HEK293 (cell line): ENCODE measurements around the gene TAGLN2.

Experiments
- CTCF ChIA-PET: fragments of 350-600 bp; formaldehyde crosslinking; extraction: SDS; loops from one replicate; lab custom pipeline; 2021; ENCODE audit warnings: antibody characterized with exemption; lab: Yijun Ruan, JAX
- POLR2A ChIA-PET: fragments of 300-600 bp; formaldehyde crosslinking; extraction: SDS; loops from one replicate; lab custom pipeline; 2020; ENCODE audit warnings: antibody characterized with exemption, inconsistent platforms; lab: Yijun Ruan, JAX
- H3K27ac ChIP-seq: fragments of 200-500 bp; sonication (Bioruptor generic); 2 replicates; pipeline ENCODE4 v1.5.1; 2014; ENCODE audit warnings: low read depth, low read length, control low read depth, inconsistent platforms; ENCODE audit errors: extremely low read depth
- H3K36me3 ChIP-seq, 2 experiments: fragments of 200-500 bp in 1 of 2; sonication (Bioruptor generic) in 1 of 2; 1 replicate in 1 of 2; 2 replicates in 1 of 2; pipeline ENCODE4 v1.5.1; 2014 to 2017; ENCODE audit warnings: inconsistent platforms in 2 of 2, low read length in 2 of 2; ENCODE audit not compliant: control insufficient read depth in 2 of 2, insufficient read depth in 1 of 2
- H3K4me1 ChIP-seq: fragments of 200-500 bp; sonication (Bioruptor generic); 2 replicates; pipeline ENCODE4 v1.5.1; 2014; ENCODE audit warnings: mild to moderate bottlenecking, low read length, inconsistent platforms; ENCODE audit not compliant: control insufficient read depth, insufficient read depth
- H3K4me3 ChIP-seq: 2 replicates; pipeline ENCODE4 v1.5.1; 2011; ENCODE audit warnings: low read depth, mild to moderate bottlenecking, control low read depth, low read length, moderate library complexity
- H3K9me3 ChIP-seq: fragments of 200-500 bp; sonication (Bioruptor generic); 2 replicates; pipeline ENCODE4 v1.5.1; 2014; ENCODE audit warnings: low read depth, low read length, inconsistent platforms; ENCODE audit not compliant: control insufficient read depth, insufficient read depth
- EGR2 ChIP-seq: fragments of 450-650 bp; formaldehyde crosslinking; IDR thresholded peaks from 2 replicates; pipeline ENCODE4 v1.5.1; 2016; ENCODE audit warnings: low read depth, missing biosample characterization, missing genetic modification characterization
- GLIS1 ChIP-seq: fragments of 450-650 bp; formaldehyde crosslinking; IDR thresholded peaks from 2 replicates; pipeline ENCODE4 v1.5.1; 2016; ENCODE audit warnings: missing biosample characterization, missing genetic modification characterization
- PBX3 ChIP-seq: sonication (generic); formaldehyde crosslinking; IDR thresholded peaks from 2 replicates; pipeline ENCODE4 v1.8.1; 2022; ENCODE audit warnings: mild to moderate bottlenecking, moderate library complexity, missing genetic modification reagents
- PRDM6 ChIP-seq: fragments of 450-650 bp; formaldehyde crosslinking; IDR thresholded peaks from 2 replicates; pipeline ENCODE4 v1.5.1; 2017; ENCODE audit warnings: missing biosample characterization, missing genetic modification characterization
- REPIN1 ChIP-seq: fragments of 450-650 bp; formaldehyde crosslinking; IDR thresholded peaks from 2 replicates; pipeline ENCODE4 v1.5.1; 2017; ENCODE audit warnings: missing biosample characterization, missing genetic modification characterization, low read depth
- SALL2 ChIP-seq: fragments of 450-650 bp; formaldehyde crosslinking; IDR thresholded peaks from 2 replicates; pipeline ENCODE4 v1.5.0; 2017; ENCODE audit warnings: missing biosample characterization, mild to moderate bottlenecking, missing genetic modification characterization, borderline replicate concordance
- SP3 ChIP-seq: fragments of 450-650 bp; formaldehyde crosslinking; IDR thresholded peaks from 2 replicates; pipeline ENCODE4 v1.5.1; 2016; ENCODE audit warnings: missing biosample characterization, missing genetic modification characterization
- ZBTB48 ChIP-seq: fragments of 450-650 bp; formaldehyde crosslinking; IDR thresholded peaks from 2 replicates; pipeline ENCODE4 v1.5.1; 2016; ENCODE audit warnings: missing biosample characterization, missing genetic modification characterization
- ZFHX2 ChIP-seq: fragments of 450-650 bp; formaldehyde crosslinking; conservative IDR thresholded peaks from 2 replicates; pipeline ENCODE4 v1.5.1; 2016; ENCODE audit warnings: missing biosample characterization, missing genetic modification characterization
- ZIC2 ChIP-seq: fragments of 450-650 bp; formaldehyde crosslinking; IDR thresholded peaks from 2 replicates; pipeline ENCODE4 v1.5.1; 2016; ENCODE audit warnings: missing biosample characterization, missing genetic modification characterization
- ZNF138 ChIP-seq: fragments of 450-650 bp; formaldehyde crosslinking; IDR thresholded peaks from 2 replicates; pipeline ENCODE4 v1.5.1; 2016; ENCODE audit warnings: missing biosample characterization, missing genetic modification characterization, borderline replicate concordance
- ZNF248 ChIP-seq: fragments of 450-650 bp; formaldehyde crosslinking; IDR thresholded peaks from 2 replicates; pipeline ENCODE4 v1.5.1; 2017; ENCODE audit warnings: missing biosample characterization, missing genetic modification characterization
- ZNF341 ChIP-seq: fragments of 450-650 bp; formaldehyde crosslinking; IDR thresholded peaks from 2 replicates; pipeline ENCODE4; 2016; ENCODE audit warnings: low read depth, missing biosample characterization, missing genetic modification characterization
- ZNF350 ChIP-seq: fragments of 450-650 bp; formaldehyde crosslinking; IDR thresholded peaks from 2 replicates; pipeline ENCODE4 v1.5.0; 2017; ENCODE audit warnings: missing biosample characterization, mild to moderate bottlenecking, missing genetic modification characterization
- ZNF514 ChIP-seq: fragments of 450-650 bp; formaldehyde crosslinking; IDR thresholded peaks from 2 replicates; pipeline ENCODE4 v1.5.1; 2016; ENCODE audit warnings: missing biosample characterization, missing genetic modification characterization
- ZNF571 ChIP-seq: fragments of 450-650 bp; formaldehyde crosslinking; IDR thresholded peaks from 2 replicates; pipeline ENCODE4 v1.5.0; 2017; ENCODE audit warnings: missing biosample characterization, missing genetic modification characterization
- ZNF707 ChIP-seq: fragments of 450-650 bp; formaldehyde crosslinking; IDR thresholded peaks from 2 replicates; pipeline ENCODE4 v1.5.1; 2016; ENCODE audit warnings: missing biosample characterization, missing genetic modification characterization
- ZNF785 ChIP-seq: fragments of 450-650 bp; formaldehyde crosslinking; IDR thresholded peaks from 2 replicates; pipeline ENCODE4 v1.5.1; 2016; ENCODE audit warnings: missing biosample characterization, missing genetic modification characterization
- TF ChIP-seq, protein P1 (sequence below): fragments of 450-650 bp; formaldehyde crosslinking; IDR thresholded peaks from 2 replicates; pipeline ENCODE4 v1.5.1; 2017; ENCODE audit warnings: missing biosample characterization, missing genetic modification characterization
- TF ChIP-seq, protein P2 (sequence below): fragments of 450-650 bp; formaldehyde crosslinking; IDR thresholded peaks from 2 replicates; pipeline ENCODE4 v1.5.1; 2016; ENCODE audit warnings: missing biosample characterization, missing genetic modification characterization

Gene TAGLN2

DNA sequence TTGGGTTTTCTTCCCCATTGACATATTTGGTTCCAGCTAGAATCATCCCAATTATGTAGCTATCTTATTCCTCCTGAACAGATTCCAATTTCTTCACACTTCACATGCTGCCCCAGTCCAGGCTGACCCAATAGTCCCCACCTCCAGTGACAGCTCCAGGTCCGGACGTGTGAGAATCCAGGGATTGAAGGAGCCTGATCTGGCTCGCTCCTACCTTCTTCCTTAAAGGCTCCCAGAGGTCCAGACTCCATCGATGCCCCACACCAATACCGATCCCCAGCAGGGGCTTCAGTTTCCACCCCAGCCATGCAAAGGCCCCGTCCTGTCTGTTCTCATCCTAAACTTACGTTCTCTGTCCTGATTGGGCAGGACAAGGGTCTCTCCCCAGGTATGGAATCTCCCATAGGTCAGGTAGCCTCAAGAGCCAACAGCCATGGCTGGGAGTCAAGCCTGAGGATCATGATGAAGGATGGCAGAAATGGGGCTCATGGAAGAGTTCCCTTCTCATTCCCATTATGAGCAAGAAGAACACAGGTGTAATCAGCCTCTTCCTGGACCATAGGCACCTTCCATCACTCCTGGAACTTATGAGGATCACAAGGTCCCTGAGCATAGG lies 49.2 kb upstream of the TAGLN2 start (continued):
- TF ChIP-seq PBX3 (CRISPR knock-in tag) (no peak), ZNF248 (tag by site-specific recombination) (no peak)

- no peak overlapping the region for H3K27ac ChIP-seq
- POLR2A ChIA-PET = no interaction called here
These were observed 48.1 kb upstream of the TAGLN2 start for GRCh38 chr1:159973350-159973940.

GRCh38 chr1:159972443-159973205 lies 47.3 kb upstream of the TAGLN2 start:
- Histone ChIP-seq H3K9me3 (no peaks in the 10 kb centered on the region), H3K27ac (no peak overlapping the region), H3K36me3 (no peaks in the 10 kb centered on the region), H3K4me1 (no peaks in the 10 kb centered on the region), H3K4me3 (no peak overlapping the region)
- ChIA-PET CTCF (interaction anchor here (0.6 to 3.8 kb wide), 5 partner anchors 32 to 174 kb away, joined by 3 to 22 read pairs (median 4); no protein-coding TSS in a partner anchor), POLR2A (interaction anchor here (1.1 kb wide), 1 partner anchor 57 kb away, joined by 4 read pairs; no protein-coding TSS in a partner anchor)
- TF ChIP-seq, protein P1, sequence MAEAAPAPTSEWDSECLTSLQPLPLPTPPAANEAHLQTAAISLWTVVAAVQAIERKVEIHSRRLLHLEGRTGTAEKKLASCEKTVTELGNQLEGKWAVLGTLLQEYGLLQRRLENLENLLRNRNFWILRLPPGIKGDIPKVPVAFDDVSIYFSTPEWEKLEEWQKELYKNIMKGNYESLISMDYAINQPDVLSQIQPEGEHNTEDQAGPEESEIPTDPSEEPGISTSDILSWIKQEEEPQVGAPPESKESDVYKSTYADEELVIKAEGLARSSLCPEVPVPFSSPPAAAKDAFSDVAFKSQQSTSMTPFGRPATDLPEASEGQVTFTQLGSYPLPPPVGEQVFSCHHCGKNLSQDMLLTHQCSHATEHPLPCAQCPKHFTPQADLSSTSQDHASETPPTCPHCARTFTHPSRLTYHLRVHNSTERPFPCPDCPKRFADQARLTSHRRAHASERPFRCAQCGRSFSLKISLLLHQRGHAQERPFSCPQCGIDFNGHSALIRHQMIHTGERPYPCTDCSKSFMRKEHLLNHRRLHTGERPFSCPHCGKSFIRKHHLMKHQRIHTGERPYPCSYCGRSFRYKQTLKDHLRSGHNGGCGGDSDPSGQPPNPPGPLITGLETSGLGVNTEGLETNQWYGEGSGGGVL (tag by site-specific recombination) = no peak
- TF ChIP-seq GLIS1 (tag by site-specific recombination) (peak; percentile 51), SP3 (tag by site-specific recombination) (no peak), EGR2 (tag by site-specific recombination) (no peak)
- TF ChIP-seq, all 188 proteins: peak for 1

More at GRCh38 chr1:159973350-159973940, 48.1 kb upstream of the TAGLN2 start:
- no peaks in the 10 kb centered on the region for H3K36me3 ChIP-seq
- TF ChIP-seq ZNF785 (tag by site-specific recombination) = no peak
- TF ChIP-seq, all 188 proteins: peak for 0
- no peaks in the 10 kb centered on the region for H3K9me3 ChIP-seq
- CTCF ChIA-PET = interaction anchor here (1.1 to 2.0 kb wide), 2 partner anchors 33 to 35 kb away, joined by 3 to 7 read pairs; no protein-coding TSS in a partner anchor
- H3K4me3 ChIP-seq = no peak overlapping the region
- H3K4me1 ChIP-seq = no peaks in the 10 kb centered on the region

GRCh38 chr1:159970932-159971342 lies 45.6 kb upstream of the TAGLN2 start:
- Histone ChIP-seq H3K4me3 (no peak overlapping the region), H3K9me3 (no peaks in the 10 kb centered on the region), H3K27ac (no peak overlapping the region), H3K36me3 (no peaks in the 10 kb centered on the region), H3K4me1 (no peaks in the 10 kb centered on the region)
- ChIA-PET POLR2A (no interaction called here), CTCF (interaction anchor here (1.1 to 3.8 kb wide), 3 partner anchors 25 to 78 kb away, joined by 3 to 22 read pairs (median 4); no protein-coding TSS in a partner anchor)
- TF ChIP-seq ZNF341 (tag by site-specific recombination) (no peak), ZIC2 (tag by site-specific recombination) (no peak), REPIN1 (no peak), ZNF138 (tag by site-specific recombination) (no peak), ZNF514 (tag by site-specific recombination) (no peak), ZNF571 (tag by site-specific recombination) (no peak), SALL2 (tag by site-specific recombination) (no peak), ZFHX2 (tag by site-specific recombination) (no peak), ZNF707 (tag by site-specific recombination) (no peak), ZNF350 (tag by site-specific recombination) (no peak), ZBTB48 (tag by site-specific recombination) (no peak), PRDM6 (tag by site-specific recombination) (no peak)
- TF ChIP-seq, protein P2, sequence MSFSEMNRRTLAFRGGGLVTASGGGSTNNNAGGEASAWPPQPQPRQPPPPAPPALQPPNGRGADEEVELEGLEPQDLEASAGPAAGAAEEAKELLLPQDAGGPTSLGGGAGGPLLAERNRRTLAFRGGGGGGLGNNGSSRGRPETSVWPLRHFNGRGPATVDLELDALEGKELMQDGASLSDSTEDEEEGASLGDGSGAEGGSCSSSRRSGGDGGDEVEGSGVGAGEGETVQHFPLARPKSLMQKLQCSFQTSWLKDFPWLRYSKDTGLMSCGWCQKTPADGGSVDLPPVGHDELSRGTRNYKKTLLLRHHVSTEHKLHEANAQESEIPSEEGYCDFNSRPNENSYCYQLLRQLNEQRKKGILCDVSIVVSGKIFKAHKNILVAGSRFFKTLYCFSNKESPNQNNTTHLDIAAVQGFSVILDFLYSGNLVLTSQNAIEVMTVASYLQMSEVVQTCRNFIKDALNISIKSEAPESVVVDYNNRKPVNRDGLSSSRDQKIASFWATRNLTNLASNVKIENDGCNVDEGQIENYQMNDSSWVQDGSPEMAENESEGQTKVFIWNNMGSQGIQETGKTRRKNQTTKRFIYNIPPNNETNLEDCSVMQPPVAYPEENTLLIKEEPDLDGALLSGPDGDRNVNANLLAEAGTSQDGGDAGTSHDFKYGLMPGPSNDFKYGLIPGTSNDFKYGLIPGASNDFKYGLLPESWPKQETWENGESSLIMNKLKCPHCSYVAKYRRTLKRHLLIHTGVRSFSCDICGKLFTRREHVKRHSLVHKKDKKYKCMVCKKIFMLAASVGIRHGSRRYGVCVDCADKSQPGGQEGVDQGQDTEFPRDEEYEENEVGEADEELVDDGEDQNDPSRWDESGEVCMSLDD = no peak
